ENCODE measurements around the gene HCRTR1. TPM values are rescaled to one million over a fixed set of nuclear protein-coding genes. Genes with fewer than 3 reads are reported as not detected.
A peak's percentile ranks its signal among the peaks of the same experiment; 100 is the strongest.

HCRTR1 gene
- total RNA-seq, 4 donors from 2014 or later: not detected

DNA sequence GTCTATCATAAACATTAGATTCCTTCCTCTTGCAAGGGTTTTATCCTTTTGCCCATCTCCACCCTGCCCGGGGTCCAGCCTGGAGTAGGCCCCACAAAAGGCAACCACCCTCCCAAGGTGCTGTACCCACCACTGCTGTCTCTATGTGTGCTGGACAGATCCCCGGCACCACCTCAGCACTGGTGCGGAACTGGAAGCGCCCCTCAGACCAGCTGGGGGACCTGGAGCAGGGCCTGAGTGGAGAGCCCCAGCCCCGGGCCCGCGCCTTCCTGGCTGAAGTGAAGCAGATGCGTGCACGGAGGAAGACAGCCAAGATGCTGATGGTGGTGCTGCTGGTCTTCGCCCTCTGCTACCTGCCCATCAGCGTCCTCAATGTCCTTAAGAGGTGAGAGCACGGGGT is 5.9 kb downstream of the HCRTR1 start:
- 98% methylated on average over 10 of the region's 12 CpGs for WGBS
- Histone ChIP-seq H3K9me3 (no peaks in the 10 kb centered on the region), H3K4me3 (no peak overlapping the region), H3K36me3 (peaks cover 5% of the 10 kb centered on the region), H3K4me1 (peaks cover 22% of the 10 kb centered on the region), H3K27me3 (peaks cover 10% of the 10 kb centered on the region), H3K27ac (no peak overlapping the region)
- no peak for TF ChIP-seq POLR2A (IDR thresholded peaks at IDR 0.05)
- TF ChIP-seq POLR2AphosphoS5 (IDR thresholded peaks at IDR 0.05): no peak
- TF ChIP-seq, protein P1, sequence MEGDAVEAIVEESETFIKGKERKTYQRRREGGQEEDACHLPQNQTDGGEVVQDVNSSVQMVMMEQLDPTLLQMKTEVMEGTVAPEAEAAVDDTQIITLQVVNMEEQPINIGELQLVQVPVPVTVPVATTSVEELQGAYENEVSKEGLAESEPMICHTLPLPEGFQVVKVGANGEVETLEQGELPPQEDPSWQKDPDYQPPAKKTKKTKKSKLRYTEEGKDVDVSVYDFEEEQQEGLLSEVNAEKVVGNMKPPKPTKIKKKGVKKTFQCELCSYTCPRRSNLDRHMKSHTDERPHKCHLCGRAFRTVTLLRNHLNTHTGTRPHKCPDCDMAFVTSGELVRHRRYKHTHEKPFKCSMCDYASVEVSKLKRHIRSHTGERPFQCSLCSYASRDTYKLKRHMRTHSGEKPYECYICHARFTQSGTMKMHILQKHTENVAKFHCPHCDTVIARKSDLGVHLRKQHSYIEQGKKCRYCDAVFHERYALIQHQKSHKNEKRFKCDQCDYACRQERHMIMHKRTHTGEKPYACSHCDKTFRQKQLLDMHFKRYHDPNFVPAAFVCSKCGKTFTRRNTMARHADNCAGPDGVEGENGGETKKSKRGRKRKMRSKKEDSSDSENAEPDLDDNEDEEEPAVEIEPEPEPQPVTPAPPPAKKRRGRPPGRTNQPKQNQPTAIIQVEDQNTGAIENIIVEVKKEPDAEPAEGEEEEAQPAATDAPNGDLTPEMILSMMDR (IDR thresholded peaks at IDR 0.05): no peak
- no peak for TF ChIP-seq EP300 (IDR thresholded peaks at IDR 0.05)
- peak in 1 of 2 donors; percentile 64 for DNase-seq (ENCODE audit: low spot score in 2 of 2)

DNA sequence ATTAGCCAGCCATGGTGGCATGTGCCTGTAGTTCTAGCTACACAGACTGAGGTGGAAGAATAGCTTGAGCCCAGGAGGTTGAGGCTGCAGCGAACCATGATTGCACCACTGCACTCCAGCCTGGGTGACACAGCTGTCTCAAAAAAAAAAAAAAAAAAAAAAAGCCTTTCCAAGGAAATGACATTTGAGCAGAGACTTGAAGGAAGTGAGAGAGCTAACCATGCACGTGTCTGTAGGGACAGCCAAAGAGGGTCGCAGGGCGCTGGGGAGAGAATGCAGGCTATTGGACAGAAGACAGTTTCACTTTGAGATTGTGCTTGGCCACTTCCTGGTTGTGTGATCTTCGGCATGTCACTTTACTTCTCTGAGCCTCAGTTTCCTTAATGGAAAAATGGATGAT is 6.8 kb downstream of the HCRTR1 start:
- 72% methylated on average over 5 of the region's 5 CpGs for WGBS
- no peak for TF ChIP-seq POLR2AphosphoS5 (IDR thresholded peaks at IDR 0.05)
- TF ChIP-seq EP300 (IDR thresholded peaks at IDR 0.05): no peak
- TF ChIP-seq POLR2A (IDR thresholded peaks at IDR 0.05): no peak
- TF ChIP-seq, protein P1 (IDR thresholded peaks at IDR 0.05): no peak

DNA sequence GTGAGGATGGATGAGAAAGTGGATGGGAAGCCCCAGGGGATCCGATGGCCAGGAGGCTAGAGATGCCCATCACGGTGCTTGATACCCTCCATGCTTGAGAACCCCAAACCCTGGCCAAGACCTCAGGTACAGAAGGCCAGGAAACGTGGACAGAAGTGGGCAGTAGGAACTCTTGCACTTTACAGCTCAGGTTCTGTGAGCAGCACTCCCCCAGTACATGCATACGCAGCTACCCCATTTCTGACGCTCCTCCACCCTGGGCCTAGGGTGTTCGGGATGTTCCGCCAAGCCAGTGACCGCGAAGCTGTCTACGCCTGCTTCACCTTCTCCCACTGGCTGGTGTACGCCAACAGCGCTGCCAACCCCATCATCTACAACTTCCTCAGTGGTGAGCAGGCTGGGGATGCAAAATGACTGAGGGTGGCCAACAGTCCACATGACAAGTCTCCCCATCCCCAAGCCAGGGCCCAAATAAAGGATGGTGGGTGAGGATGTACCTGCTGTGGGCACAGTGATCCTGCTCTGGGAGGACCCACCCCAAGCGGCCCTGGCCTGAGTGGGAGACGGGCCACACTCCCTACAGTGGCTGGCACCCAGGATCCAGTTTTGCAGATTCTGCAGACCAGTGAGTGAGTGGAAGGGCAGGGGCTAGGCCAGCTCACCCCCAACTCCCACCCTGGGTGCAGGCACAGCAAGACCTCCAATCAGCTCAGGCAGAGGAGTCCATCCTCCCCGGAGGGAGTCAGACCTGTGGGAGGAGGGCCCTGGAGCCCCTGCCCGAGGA is 7.4 kb downstream of the HCRTR1 start:
- Histone ChIP-seq H3K9me3 (no peaks in the 10 kb centered on the region), H3K27me3 (no peaks in the 10 kb centered on the region), H3K4me1 (peaks cover 25% of the 10 kb centered on the region), H3K36me3 (peaks cover 20% of the 10 kb centered on the region), H3K4me3 (no peak overlapping the region), H3K27ac (no peak overlapping the region)
- TF ChIP-seq POLR2AphosphoS5 (IDR thresholded peaks at IDR 0.05): no peak
- TF ChIP-seq, protein P1 (IDR thresholded peaks at IDR 0.05): no peak
- TF ChIP-seq EP300 (IDR thresholded peaks at IDR 0.05): no peak
- TF ChIP-seq POLR2A (IDR thresholded peaks at IDR 0.05): no peak
- DNase-seq (ENCODE audit: low spot score in 2 of 2): peak in 1 of 2 donors; percentile 79
- 95% methylated on average over 13 of the region's 16 CpGs for WGBS

More for the DNA sequence above, 6.8 kb downstream of the HCRTR1 start:
- peak in 1 of 2 donors; percentile 50 for DNase-seq (ENCODE audit: low spot score in 2 of 2)
- Histone ChIP-seq H3K4me3 (no peak overlapping the region), H3K4me1 (peaks cover 25% of the 10 kb centered on the region), H3K36me3 (peaks cover 14% of the 10 kb centered on the region), H3K9me3 (no peaks in the 10 kb centered on the region), H3K27me3 (peaks cover under 1% of the 10 kb centered on the region), H3K27ac (no peak overlapping the region)

DNA sequence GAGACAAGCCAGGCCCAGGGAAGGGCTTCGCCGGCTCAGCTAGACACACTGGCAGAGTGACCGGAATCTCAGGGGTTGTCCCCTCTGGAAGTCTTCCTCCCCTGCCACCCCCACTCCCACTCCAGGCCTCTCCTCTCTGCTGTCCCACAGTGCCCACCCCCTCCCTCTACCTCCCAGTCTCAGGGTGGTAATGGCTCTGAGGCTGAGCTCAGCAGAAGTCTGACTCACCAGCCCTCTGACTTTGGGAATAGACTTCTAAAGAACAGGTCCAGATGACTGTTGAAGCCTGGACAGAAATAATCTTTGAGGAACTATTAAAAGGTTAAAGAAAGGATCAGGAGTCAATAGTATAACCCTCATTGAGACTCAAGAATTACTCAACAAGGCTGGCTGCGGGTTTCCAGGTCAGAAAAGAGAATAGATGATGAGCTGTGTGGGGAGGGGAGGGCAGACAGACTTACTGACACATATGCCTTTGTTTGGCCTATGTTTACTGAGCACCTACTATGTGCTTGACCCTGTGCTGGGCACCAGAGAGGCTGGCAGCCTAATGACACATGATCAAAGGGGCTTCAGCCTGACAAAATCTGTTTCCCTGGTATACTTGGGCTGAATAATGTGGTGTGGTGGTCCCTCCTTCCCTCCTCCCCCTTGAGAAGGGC is 8.2 kb downstream of the HCRTR1 start:
- Histone ChIP-seq H3K36me3 (peaks cover 28% of the 10 kb centered on the region), H3K4me1 (peaks cover 25% of the 10 kb centered on the region), H3K4me3 (no peak overlapping the region), H3K27ac (no peak overlapping the region), H3K9me3 (no peaks in the 10 kb centered on the region), H3K27me3 (no peaks in the 10 kb centered on the region)
- DNase-seq (ENCODE audit: low spot score in 2 of 2): no peak
- TF ChIP-seq EP300 (IDR thresholded peaks at IDR 0.05): no peak
- no peak for TF ChIP-seq POLR2AphosphoS5 (IDR thresholded peaks at IDR 0.05)
- TF ChIP-seq, protein P1 (IDR thresholded peaks at IDR 0.05): no peak
- no peak for TF ChIP-seq POLR2A (IDR thresholded peaks at IDR 0.05)
- WGBS: 81% methylated on average over 4 of the region's 4 CpGs
